Raji (cell line): ENCODE measurements around the gene RND1.

Experiments
- POLR2A ChIP-seq: IDR thresholded peaks from 2 replicates; pipeline ENCODE4 v1.6.1; 2011; ENCODE audit warnings: low read depth, low read length, control low read depth; ENCODE audit not compliant: insufficient read depth

RND1 gene

DNA sequence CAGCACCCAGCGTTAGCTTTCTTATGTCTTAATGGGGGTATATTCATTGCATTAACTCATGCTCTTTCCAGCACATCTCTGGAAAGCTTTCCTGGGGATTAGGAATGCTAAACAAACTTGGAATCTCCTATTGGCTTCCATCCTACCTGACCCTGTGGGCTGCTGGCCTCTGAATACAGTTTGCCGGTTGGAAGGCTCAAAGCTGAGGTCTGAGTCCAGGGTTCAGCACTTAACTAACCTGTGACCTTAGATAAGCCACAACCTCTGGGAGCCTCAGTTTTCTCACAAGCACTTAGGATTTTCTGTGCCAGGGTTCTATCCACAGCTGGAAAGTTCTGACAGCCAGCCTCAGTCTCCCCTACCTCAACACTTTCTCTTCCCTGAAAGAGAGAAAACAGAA is 12.9 kb upstream of the RND1 start:
- no peak for TF ChIP-seq POLR2A

DNA sequence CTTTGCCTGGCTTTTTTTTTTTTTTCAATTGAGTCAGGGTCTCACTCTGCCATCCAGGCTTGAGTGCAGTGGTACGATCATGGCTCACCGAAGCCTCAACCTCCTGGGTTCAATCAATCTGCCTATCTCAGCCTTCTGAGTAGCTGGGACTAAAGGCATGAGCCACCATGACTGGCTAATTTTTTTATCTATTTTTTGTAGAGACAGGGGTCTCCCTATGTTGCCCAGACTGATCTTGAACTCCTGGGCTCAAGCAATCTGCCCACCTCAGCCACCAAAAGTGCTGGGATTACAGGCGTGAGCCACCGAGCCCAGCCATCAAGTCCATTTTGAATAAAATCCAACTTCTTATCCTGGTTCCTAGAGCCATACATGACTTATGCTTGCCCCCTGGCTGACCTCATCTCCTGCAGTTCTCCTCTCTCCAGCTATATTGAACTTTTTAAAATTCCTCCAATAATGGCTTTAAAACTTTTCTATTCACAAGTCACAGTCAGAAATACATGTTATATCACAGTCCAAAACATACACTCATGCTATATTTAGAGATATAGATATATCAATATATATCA is 10.4 kb upstream of the RND1 start:
- TF ChIP-seq POLR2A: no peak

DNA sequence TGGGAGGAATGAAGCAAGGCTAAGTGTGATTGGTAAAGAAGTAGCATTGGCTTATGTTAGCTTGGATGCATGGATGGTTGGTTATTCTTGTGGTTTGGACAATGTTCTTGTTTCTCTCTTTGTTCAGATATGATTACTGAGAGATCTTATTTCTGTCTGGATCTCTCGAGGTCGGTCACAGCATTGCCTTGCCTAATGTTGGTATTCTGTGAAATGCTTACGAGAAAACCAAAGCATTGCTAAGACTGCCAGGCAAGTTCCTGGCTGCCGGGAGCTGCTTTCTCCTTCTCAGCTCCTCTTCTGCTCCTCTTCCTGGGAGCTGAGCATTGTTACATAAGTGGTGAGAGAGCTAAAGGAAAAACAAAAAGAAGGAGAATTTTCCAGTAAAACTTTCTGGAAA is 7.4 kb upstream of the RND1 start:
- no peak for TF ChIP-seq POLR2A

DNA sequence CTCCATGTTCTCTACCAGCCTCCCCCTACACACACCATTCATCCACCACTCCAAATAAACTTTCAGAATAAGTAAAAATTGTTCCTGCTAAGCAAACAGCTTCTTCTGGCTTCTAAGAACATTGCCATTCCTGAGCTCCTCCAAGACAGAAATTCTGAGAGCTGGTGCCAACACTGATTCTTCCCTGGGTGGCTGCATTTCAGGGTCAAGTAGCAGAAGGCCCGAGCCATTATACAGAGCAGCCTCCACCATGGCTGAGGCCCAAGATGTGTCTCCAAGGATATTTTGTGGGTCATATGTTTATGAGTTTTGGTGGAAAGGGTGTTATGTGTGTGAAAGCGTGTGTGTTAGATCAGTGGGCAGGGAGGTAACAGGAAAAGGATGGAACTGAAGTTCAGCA is 3.5 kb upstream of the RND1 start:
- TF ChIP-seq POLR2A: no peak

DNA sequence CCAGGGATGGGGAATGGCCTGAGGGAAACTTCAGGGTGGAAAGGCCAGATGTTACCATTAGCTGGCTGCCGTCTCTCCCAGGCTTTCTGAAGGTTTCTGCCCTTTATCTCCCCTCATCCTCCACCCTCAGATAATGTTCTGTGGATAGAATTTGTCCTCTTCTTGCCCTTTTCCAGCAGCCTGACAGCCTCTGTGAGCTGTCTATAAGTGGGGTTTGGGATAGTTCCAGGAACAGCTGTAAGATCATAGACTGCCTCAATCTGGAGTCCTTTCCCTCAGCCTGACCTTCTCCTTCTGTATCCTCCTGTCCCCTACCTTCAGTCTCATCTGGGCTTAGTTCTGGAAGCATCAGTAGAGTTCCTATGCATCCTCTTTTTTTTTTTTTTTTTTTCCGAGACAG is 2.8 kb upstream of the RND1 start:
- no peak for TF ChIP-seq POLR2A

DNA sequence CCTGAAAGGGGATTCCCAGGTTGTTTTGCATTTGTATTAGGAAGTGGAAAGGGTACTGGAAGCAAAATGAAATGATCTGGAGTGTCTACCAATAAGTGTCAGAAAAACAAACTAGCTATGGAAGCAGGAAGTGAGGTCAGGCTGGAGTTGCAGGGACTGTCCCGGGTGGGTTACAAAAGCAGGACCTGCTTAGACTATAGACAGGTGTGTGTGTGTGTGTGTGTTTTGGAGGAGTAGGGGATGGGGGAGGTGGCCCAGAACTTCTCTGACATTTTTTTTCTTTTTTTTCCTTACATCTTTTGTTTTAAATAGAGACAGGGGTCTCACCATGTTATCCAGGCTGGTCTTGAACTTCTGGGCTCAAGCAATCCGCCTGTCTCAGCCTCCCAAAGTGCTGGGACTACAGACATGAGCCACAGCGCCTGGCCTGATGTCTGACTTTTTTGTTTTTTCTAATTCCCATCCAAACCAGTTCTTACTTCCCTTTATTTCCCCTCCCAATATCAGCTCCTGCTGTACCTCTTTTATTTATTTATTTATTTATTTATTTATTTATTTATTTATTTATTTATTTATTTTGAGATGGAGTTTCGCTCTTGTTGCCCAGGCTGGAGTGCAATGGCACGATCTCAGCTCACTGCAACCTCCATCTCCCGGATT is 512 bp upstream of the RND1 start:
- TF ChIP-seq POLR2A: no peak

DNA sequence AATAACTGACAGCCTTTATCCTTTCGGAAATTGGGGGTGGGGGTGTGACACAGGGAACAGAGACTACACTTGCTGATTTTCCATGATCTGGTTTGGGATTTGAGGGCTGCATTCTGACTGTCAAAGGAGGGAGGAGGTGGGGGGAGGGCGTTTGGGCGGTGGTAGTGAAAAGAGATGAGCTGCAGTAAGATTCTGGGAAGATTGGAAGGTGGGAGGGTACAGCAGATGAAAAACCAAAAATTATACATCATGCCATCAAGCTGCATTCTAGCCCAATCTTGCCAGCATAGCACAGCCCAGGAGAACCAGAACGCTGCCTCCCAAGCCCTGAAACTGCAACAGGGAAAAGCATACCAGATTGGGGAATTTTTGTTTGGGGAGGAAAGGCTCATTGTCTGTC is 2.4 kb downstream of the RND1 start:
- no peak for TF ChIP-seq POLR2A

DNA sequence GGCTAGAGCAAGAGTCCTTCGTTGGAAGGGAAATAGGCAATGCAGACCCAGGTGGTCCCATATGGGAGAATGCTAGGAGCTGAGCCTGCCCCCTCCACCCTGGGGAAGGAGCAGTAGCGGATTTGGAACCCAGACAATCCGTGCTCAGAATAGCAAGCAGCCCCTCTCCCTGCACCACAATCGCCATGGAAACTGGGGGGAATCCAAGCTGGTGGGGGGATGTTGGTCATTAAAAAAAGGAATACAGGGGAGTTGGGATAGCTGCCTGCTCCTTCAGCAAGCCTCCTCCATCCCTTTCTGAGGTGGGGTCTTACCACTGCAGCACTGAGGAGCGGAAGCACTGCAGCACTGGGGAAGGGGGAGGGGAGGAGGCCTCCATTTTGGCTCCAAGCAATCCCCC is 2.9 kb downstream of the RND1 start:
- TF ChIP-seq POLR2A: no peak

DNA sequence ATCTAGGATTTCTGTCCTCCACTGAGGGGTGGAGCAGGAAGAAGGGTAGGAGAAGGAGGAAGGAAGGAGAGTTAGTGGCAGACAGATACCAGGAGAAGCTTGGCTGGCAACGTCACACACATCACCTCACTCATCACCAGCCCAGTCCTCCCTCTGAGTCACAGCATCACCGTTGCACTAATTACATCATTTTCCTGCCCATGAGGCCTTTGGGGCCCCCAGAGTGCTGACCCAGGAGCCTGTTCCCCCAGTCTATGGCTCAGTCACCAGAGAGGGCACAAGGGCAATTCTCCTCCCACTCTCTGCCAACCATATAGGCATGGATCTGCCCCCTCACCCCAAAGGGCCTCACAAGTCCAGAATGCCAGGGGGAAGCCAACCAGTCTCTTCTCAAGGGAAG is 4.6 kb downstream of the RND1 start:
- no peak for TF ChIP-seq POLR2A

DNA sequence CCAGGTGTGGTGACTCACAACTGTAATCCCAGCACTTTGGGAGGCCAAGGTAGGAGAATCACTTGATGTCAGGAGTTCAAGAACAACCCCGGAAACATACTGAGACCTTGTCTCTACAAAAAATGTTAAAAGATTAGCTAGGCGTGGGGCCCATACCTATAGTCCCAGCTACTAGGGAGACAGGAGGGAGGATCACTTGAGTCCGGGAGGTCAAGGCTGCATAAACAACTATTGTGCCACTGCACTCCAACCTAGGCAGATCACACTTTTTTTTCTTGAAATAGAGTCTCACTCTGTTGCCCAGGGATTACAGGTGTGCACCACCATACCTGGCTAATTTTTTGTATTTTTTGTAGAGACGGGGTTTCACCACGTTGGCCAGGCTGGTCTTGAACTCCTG is 6.1 kb downstream of the RND1 start:
- TF ChIP-seq POLR2A: no peak

DNA sequence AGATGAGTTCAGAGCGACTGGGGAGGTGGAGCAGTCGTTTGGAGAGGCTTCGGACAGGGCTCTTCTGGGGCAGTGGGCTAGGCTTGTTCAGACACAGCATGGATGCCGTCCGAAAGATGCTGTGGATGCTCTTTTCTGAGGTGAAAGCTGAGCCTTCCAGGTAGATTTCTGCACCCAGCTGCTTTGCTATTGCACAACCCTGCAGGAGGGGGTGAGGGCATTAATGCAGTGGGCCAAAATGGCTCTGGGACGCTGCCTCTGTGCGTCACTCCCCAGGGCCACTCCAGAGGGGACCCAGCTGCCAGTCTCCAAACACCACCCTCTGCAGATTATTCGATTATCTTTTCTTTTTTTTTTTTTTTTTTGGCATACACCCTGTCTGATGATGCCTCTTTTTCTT is 7.6 kb downstream of the RND1 start:
- TF ChIP-seq POLR2A: no peak

DNA sequence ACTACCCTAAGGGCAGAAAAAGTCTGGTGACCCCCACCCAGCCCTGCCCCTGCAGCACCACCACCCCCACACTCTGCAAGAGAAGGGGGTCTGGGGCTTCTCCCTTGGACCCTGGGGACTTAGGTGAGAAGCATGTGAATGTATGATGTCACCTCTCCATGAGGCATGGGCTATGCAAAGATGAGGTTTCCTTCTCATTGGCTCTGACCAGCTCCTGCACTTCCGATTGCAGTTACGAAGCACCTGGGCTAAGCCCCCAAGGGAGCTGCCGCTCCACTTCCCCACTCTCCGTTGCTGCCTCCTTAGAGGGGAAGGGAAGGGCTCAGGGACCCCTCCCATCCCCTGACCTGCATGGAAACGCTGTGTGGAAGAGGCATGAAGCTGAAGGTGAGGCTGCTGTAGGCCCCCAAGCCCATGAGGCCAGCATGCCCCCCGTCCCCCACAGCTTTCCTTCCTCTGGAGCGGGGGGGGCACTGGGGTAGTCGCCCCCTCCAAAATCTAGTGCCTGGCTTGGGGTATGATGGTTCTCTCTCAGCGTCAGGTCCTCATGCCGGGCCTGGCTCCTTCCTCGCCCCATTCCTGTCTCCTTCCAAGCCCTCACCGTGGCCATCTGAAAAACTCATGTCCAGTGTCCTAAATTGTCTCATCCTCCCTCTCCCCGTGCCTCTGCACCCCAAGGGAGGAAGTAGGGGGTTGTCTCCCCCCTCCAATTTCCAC is 8.2 kb downstream of the RND1 start:
- TF ChIP-seq POLR2A: no peak

DNA sequence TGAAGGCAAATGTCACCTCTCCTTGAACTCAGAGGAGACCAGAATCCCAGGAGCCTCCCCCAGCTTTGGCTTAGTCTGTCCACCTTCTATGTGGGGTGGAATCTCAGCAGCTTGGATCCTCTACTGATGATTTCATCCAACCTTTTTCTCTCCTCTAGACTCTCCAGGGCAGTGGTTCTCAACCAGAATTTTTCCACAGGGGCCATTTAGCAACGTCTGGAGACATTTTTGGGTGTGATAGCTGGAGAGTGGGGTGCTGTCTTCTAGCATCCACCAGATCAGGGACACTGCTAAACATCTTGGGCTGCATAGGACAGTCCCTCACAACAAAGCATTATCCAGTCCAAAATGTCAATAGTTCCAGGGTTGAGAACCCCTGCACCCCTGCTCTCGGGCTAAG is 9.3 kb downstream of the RND1 start:
- no peak for TF ChIP-seq POLR2A

DNA sequence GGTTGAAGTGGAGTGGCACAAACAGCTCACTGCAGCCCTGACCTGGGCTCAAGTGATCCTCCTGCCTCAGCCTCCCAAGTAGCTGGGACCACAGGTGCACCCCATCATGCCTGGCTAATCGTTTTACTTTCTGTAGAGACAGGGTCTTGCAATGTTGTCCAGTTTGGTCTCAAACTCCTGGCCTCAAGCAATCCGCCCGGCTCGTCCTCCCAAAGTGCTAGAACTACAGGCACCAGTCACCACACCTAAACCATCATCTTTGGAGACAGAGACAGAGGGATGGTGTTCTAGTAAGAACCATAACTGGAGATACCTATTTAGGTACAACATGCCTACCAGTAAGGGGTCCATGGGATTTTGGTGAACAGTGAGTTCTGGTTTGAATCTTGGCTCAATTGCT is 11.2 kb downstream of the RND1 start:
- TF ChIP-seq POLR2A: no peak

DNA sequence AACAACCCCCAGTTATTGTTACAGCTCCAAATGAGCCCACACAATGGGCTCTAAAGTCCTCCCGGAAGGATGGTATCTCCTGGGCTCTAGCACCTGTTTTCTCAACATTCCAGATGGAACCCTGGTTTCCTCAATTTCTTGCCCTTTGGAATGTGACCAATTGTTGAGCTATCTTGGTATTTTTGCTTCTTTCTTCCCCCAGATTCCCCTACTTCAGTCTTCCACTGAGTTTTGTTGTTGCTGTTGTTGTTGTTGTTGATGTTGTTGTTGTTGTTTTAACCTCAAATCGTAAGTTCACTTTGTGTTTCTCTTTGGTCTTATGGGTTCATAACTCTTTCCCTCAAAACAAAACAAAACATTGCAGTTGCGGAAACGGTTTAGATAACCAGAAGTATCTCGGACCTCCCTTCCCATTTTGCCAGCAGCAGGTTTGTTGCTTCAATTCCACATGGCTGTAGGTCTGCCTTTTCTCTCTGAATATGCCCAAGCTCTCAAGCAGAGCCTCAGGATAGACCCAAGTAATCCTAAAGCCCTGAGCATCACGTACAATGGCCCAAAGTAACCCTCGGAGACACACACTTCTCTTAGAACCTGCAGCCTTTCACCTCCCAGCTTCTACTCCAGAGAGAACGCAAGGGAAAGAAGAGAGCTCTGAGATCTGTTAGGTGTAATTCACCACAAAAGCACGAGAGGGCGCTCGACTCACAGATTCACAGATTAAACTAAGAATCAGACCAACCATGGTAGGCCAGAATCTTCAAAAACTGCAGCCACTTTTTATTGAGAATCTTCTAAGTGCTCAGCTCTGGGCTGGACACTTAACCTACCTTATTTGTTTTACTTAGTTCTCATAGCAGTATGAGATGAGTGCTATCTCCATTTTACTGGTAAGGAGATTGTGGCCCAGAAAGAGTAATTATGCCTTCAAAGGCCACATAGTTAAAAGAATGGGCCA is 12.7 kb downstream of the RND1 start:
- peak; percentile 44; the same call in 1 of the 2 replicates for TF ChIP-seq POLR2A

DNA sequence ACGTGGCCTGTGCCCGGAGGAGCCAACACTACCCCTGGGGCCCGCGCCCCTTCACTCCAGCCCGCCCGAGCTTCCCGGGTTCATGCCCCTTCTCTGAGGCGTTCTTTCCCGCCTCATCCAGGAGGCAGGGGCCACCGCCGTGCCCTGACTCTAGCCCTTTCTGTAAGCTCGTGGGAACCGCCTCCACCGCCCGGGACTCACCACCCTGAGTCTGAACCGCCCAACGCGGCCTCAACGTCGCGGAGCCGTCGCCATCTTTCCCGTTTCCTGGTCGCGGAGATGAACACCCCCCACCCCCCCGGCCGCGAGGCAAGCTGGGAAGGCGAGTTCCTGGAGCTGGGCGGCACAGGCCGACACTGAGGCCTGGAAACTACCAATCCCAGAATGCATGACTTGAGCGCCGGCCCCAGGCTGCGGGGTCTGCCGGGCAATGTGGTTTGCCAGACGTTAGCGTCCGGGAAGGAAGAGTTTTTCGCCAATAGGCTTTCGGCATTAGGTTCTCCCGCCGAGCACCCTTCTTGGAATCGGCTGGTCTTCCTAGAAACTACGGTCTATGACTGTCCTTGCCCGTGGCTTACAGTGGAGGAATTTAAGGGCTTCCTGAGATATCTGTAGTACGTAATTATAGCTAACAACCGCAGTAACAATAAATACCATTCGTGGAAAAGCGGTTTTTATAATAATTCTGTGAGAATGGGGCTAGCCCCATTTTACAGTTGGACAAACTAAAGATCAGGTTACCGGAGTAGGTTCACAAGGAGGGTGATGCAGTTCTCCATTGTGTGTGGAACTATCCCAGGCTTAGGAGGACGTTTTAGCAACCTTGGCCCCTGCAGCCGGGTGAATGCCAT is 13.6 kb downstream of the RND1 start, which contains the start of gene DDX23:
Gene DDX23, minus strand, starts transcription at position 281 of the 851 bp plus-strand sequence. CDS start 6,381 bp downstream, outside the sequence.
- peak; percentile 84 for TF ChIP-seq POLR2A
